GM19025 (cell line): ENCODE data around the gene CYGB.

Experiments used
- ATAC-seq: cut with Tn5 transposase; IDR thresholded peaks from one replicate; pipeline ENCODE4 v1.9.1; 2021; ENCODE audit warnings: mild to moderate bottlenecking, low read depth, moderate library complexity; ENCODE audit not compliant: unreplicated experiment

The CYGB gene

DNA sequence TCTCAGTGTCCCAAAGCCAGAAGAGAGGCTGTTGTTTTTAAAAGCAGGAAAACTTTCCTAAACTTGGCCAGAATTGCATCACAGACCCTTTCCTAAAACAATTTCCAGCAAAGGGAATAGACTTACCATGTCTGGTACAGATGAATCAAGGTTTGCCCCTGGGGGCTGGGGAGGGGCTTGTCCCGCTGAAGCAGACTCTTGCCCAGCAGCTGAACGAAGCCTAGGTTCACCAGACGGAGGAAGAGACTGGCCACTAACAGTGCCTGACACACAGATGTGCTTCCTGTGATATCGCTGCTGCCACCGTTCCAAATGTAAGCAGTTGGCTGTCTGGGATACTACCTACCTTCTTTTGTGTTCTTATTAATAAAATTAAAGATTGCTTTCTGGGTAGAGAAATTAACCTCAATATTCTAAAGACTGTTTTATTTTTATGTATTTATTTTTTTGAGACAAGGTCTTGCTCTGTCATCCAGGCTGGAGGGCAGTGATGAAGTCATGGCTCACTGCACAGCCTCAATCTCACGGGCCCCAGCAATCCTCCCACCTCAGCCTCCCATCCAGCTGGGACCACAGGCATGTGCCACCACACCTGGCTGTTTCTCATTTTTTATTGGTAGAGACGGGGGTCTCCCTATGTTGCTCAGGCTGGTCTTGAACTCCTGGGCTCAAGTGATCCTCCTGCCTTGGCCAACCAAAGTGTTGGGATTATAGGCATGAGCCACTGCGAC, 15.8 kb upstream of the CYGB start:
- no peak for ATAC-seq

DNA sequence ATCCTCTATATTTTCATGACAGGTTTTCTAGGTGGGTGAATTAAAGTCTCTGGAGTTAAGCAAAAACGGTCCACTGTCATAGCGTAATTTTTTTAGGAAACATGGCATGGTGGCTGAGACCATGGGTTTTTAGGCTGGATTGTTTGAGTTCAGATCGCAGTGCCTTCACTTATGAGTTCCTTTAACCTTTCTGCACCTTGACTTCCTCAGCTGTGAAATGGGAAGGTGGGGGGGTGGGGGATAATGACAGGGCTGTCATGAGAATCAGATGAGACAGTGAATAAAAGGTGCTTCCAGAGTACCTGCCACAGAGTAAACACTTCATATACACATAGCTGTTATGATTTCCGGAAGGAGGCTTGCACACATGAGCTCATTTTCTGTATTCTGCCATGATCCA, 14.2 kb upstream of the CYGB start:
- no peak for ATAC-seq

- no peak for ATAC-seq
Observed at GRCh38 chr17:76550712-76551615, 13.5 kb upstream of the CYGB start.

DNA sequence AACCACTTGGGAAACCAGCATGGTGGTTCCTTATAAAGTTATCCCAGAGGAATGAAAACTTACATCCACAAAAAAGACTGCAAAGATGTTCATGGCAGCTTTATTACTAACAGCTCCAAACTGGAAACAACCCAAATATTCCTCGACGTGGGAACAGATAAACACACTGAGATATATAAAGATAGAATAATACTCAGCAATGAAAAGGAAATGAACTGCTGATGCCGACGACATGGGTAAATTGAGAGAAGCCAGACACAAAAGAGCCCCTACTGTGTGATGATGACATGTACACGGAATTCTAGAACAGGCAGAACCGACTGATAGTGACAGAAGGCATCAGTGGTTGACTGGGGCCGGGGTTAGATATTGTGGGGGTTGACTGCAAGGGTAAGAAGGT, 12.0 kb upstream of the CYGB start:
- no peak for ATAC-seq

GRCh38 chr17:76549215-76549518, 11.7 kb upstream of the CYGB start:
- ATAC-seq, result no peak

- ATAC-seq, result no peak
Observed at GRCh38 chr17:76548378-76549214, 11.1 kb upstream of the CYGB start.

DNA sequence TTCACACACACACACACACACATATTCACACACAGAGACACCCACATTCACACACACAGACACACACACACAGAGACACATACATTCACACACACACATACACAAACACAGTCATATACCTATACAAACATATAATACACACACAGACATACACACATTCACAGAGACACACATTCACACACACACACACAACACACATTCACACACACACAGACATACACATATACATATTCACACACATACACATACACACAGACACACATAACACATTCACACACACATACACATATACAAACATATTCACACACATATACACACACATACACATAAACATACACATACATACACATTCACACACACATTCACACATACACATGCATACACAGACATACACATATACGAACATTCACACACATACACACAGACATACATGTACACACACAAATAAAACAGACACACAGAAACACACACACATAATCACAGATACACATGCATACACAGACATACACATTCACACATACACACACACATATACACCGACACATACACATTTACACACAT, 10.2 kb upstream of the CYGB start:
- ATAC-seq, result no peak

DNA sequence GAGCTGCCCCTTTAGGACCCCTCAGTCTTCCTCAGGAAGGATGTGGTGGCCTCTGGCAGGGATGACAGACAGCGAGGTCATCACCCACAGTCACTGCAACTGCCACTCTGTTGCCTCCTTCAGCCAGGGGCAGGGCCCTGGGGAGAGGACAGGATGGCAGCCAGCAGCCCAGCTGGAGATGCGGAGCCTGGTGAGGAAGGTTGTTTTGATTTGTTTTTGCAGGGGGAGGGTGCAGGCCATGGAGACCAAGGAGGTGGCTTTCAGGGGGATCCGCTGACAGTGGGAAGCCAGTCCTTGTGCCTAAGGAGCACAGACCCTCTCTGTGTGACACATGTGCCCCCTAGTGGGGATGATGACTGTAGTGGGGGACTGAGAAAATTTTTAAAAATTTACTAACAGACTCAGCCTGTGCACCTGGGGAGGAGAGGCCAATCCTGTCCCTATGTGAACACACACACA, 9.7 kb upstream of the CYGB start:
- ATAC-seq, result no peak

DNA sequence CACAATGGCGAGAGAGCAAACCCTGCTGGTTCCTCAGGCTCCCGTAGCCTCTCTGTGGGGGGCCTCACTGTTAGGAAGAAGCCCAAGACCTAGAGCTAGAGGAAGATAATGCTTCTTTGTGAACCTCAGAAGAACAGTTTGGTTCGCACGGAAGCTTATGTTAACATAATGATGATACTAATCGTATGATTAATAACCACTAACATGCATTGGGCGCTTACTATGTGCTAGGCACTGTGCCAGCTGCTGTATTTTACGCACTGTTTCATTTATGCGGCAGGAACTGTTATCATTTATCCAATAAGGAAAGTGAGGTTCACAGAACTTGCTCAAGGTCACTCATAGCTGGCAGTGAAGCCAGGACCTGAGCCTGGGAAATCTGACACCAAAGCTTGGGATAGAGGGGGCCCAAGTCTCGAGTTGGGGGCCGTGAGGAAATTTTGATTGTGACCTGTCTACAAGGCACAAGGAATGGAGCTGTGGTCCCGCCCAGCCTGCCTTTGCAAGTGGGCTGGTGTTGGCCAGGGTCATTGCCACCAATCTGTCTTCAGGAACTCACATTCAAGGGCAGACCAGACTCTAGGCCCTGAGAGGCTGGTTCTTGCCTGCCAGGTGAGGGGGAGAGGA, 9.2 kb upstream of the CYGB start:
- ATAC-seq, result no peak

- ATAC-seq, result no peak
Observed at GRCh38 chr17:76545918-76546555, 8.5 kb upstream of the CYGB start.

- no peak for ATAC-seq
Observed at GRCh38 chr17:76544546-76545365, 7.2 kb upstream of the CYGB start.

- no peak for ATAC-seq
Observed at GRCh38 chr17:76543826-76544545, 6.5 kb upstream of the CYGB start.

DNA sequence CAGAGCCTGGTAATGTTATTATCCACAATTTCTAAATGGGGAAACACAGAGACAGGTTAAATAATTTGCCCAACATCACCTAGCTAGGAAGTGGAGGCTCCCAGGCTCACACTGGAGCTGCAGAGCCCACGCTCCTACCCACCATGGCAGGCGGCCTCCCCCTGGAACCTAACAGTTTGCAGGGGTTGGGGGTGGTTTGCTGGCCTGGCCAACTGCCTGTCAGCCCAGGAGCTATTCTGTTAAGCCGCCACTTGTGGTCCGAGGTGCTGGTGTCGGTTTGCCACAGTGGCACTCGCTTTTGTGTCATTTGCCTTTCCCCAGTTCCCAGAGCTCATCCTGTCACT, 5.9 kb upstream of the CYGB start:
- no peak for ATAC-seq

DNA sequence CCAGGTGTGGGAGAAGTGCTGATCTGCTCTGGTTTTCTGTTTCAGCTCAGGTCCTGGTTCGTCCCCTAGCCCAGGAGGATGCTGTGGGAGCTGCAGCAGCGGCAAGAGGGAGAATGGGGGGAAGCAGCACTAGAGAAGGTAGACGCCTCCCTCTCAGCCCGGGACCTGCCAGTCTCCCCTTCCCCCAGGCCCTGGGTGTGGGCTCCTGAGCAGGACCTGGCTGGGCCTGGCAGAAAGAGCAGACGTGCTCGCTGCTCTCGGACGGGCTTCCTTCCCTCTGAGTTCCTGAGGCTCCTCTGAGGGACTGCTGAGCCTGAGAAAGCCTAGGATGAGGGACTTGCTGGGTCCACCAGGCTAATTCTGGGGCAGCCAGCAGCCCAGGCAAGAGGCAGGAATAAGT, 5.5 kb upstream of the CYGB start:
- no peak for ATAC-seq

- ATAC-seq, result no peak
Observed at GRCh38 chr17:76542566-76542971, 5.1 kb upstream of the CYGB start.

DNA sequence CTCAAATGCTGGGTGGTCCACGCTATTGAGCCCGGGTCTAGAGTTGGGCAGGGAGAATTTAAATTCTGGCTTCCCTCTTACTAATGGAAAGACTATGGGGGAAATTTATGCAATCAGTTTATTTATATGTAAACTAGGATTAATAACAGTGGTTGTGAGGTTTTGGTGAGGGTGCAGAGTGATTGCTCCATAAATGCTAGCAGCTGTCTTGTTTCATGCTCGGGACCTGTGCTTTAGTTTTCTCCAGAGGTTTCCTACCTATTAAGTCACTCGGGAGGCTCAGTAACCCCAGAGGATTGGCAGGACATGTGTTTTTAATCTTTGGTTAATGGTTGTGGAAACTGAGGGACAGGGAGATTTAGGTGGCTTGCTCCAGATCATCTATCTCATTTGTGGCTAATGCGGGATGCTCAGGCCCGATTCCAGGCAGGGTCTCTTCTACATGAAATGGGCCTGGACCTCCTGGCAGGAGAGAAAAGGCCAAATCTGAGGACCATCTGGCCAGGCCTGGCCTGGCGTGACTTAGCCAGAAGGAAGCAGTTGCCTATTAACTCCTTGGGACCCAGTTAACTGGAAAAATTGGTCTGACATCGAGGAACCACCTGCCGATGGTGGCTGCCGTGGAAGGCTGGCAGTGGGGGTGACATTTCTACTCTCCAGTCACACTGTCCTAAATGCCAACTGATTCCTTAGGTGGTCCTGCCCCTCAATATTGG, 4.4 kb upstream of the CYGB start:
- no peak for ATAC-seq

DNA sequence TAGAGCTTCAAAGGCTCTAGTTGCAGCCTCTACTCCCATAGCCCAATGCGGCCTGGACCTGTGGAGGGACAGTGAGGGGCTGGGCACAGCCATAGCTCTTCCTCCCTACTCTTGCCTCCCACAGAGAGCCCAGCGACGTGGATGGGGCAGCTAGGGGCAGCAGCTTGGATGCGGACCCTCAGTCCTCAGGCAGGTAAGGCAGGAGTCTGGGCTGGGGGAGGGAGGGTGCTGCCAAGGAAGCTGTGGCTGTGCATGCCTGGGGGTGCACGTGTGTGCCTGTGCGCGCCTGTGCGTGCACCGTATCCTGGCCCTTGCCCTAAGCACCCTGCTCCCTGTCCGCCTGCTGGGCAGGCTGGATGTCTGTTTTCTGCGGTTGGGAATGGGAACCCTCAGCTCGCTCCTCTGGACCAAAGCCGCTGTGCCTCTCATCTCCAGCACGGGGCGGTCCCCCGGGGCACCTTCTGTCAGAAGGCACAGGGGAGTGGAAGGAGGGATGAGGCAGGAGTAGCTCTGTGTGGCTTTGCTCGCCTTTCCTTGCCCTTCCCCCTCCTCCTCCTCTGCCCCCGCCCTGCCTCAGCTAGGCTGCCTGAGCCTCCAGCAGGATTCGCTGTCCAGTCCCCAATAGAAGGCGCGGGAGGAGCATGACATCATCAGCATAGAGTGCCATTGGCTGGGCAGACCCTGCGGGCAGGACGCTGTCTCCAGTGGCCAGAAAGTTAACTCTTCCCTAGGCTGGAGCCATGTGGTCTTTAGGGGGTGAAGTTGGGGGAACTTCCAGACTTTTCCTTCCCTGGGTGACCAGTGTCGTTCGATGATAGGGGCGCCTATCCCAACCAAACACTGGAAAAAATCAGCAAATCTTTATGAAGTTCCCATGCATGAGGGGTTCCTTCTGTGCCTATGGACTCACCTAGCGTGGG, 3.1 kb upstream of the CYGB start:
- no peak for ATAC-seq
